Stimulated activated CD8-positive, alpha-beta memory T cell treated with anti-CD3 and anti-CD28 coated beads, Interleukin-12 subunit alpha, Interleukin-12 subunit beta, amount 100 ng/mL, for 4 hours (primary cell): ENCODE measurements around the gene PRR9.
"Not testable (repeated sequence)": the region's sequence is repeated elsewhere in the genome, so short reads cannot be mapped to it uniquely, and the experiment has no call there.

ENCODE experiments used
- DNase-seq: peaks from one replicate; pipeline ENCODE4 v3.0.0-alpha.2; 2020; ENCODE audit warnings: low read depth

The PRR9 gene

GRCh38 chr1:153217212-153217611 lies at the start of gene PRR9:
TSS of gene PRR9 (plus strand) at chr1:153217584. CDS start at chr1:153218145, 561 bp downstream.
- no peak for DNase-seq

GRCh38 chr1:153168686-153169085 lies 48.7 kb upstream of the PRR9 start:
- DNase-seq = no peak

- DNase-seq = no peak
Measured at GRCh38 chr1:153174624-153175023, 42.8 kb upstream of the PRR9 start.

GRCh38 chr1:153178922-153179321 lies 38.5 kb upstream of the PRR9 start:
- no peak for DNase-seq

- no peak for DNase-seq
Measured at GRCh38 chr1:153180556-153180955, 36.8 kb upstream of the PRR9 start.

- not testable (repeated sequence) for DNase-seq
Measured at GRCh38 chr1:153188301-153188700, 29.1 kb upstream of the PRR9 start.

- DNase-seq = no peak
Measured at GRCh38 chr1:153190373-153190772, 27.0 kb upstream of the PRR9 start.

GRCh38 chr1:153192697-153193096 lies 24.7 kb upstream of the PRR9 start:
- no peak for DNase-seq

- DNase-seq = no peak
Measured at GRCh38 chr1:153194331-153195050, 22.9 kb upstream of the PRR9 start.

GRCh38 chr1:153195216-153195615 lies 22.2 kb upstream of the PRR9 start:
- no peak for DNase-seq

GRCh38 chr1:153202006-153202405 lies 15.4 kb upstream of the PRR9 start:
- DNase-seq = no peak

- no peak for DNase-seq
Measured at GRCh38 chr1:153203130-153203529, 14.3 kb upstream of the PRR9 start, which contains the start of gene LELP1. TSS of gene LELP1 (plus strand) at chr1:153203430. CDS start at chr1:153204708, 1,278 bp downstream.

- no peak for DNase-seq
Measured at GRCh38 chr1:153206631-153207030, 10.8 kb upstream of the PRR9 start.

- DNase-seq = no peak
Measured at GRCh38 chr1:153210206-153210605, 7.2 kb upstream of the PRR9 start.

- no peak for DNase-seq
Measured at GRCh38 chr1:153212201-153212600, 5.2 kb upstream of the PRR9 start.

GRCh38 chr1:153213519-153213918 lies 3.9 kb upstream of the PRR9 start:
- DNase-seq = no peak

- DNase-seq = no peak
Measured at GRCh38 chr1:153217744-153218416, 496 bp downstream of the PRR9 start.

- DNase-seq = no peak
Measured at GRCh38 chr1:153220606-153221303, 3.4 kb downstream of the PRR9 start.

- DNase-seq = peak; percentile 3
Measured at GRCh38 chr1:153223040-153223891, 5.9 kb downstream of the PRR9 start.

- DNase-seq = no peak
Measured at GRCh38 chr1:153227810-153228209, 10.4 kb downstream of the PRR9 start.

- no peak for DNase-seq
Measured at GRCh38 chr1:153228491-153228890, 11.1 kb downstream of the PRR9 start.
